B cell (primary cell): Measurements from ENCODE around the gene ESRRB. TPM values are rescaled to one million over a fixed set of nuclear protein-coding genes. Genes with fewer than 3 reads are reported as not detected.

Experiments used
- ATAC-seq: fragments of 200-7000 bp; cut with Tn5 transposase; one replicate; pipeline ENCODE4 v1.10.0; 2021; ENCODE audit warnings: low read depth, mild to moderate bottlenecking, moderate number of reproducible peaks, moderate library complexity
- CTCF ChIA-PET: fragments of 350-600 bp; sonication (Branson Sonifier 250); formaldehyde crosslinking; loops from one replicate; lab custom pipeline; 2021; ENCODE audit warnings: antibody characterized with exemption, inconsistent platforms; lab: Charles Lee
- POLR2A ChIA-PET: fragments of 350-600 bp; sonication (Branson Sonifier 250); formaldehyde crosslinking; loops from one replicate; lab custom pipeline; 2021; ENCODE audit warnings: antibody characterized with exemption; lab: Charles Lee
- DNase-seq: peaks from one replicate; pipeline ENCODE4 v3.0.0; 2013
- H2AFZ ChIP-seq: 2 replicates; pipeline ENCODE4 v1.6.1; 2012; ENCODE audit warnings: mild to moderate bottlenecking, low read depth, low read length; ENCODE audit not compliant: insufficient read depth, poor library complexity, severe bottlenecking
- H3K27ac ChIP-seq, 2 donors: 1 replicate in 1 of 2; 2 replicates in 1 of 2; pipeline ENCODE4 v1.5.1; 2012 to 2013; ENCODE audit warnings: low read length in 2 of 2, mild to moderate bottlenecking in 2 of 2, moderate library complexity in 1 of 2
- H3K27me3 ChIP-seq, 4 experiments: fragments of 200-600 bp in 1 of 4; sonication (generic) in 1 of 4; replicated peaks in 1 of 4; 1 replicate in 2 of 4; 2 replicates in 2 of 4; pipeline versions ENCODE4 v1.6.1 to v1.7.0; 2013 to 2016; ENCODE audit warnings: low read length in 3 of 4, mild to moderate bottlenecking in 2 of 4, mixed read lengths in 1 of 4, moderate library complexity in 1 of 4; ENCODE audit not compliant: insufficient read depth in 4 of 4, control insufficient read depth in 3 of 4; ENCODE audit errors: control extremely low read depth in 1 of 4
- H3K36me3 ChIP-seq, 2 experiments: replicated peaks in 1 of 2; 1 replicate in 1 of 2; 2 replicates in 1 of 2; pipeline versions ENCODE4 v1.6.1 to v1.7.1; 2013; ENCODE audit warnings: low read length in 1 of 2; ENCODE audit not compliant: insufficient read depth in 2 of 2, control insufficient read depth in 1 of 2; ENCODE audit errors: control extremely low read depth in 1 of 2, extremely low read depth in 1 of 2
- H3K4me1 ChIP-seq, 2 donors: fragments of 200-600 bp in 1 of 2; sonication (generic) in 1 of 2; 1 replicate in 1 of 2; 2 replicates in 1 of 2; pipeline versions ENCODE4 v1.5.1 to v1.6.1; 2013 to 2017; ENCODE audit warnings: low read length in 2 of 2; ENCODE audit not compliant: control insufficient read depth in 2 of 2, insufficient read depth in 2 of 2
- H3K4me2 ChIP-seq: replicated peaks from 2 replicates; pipeline ENCODE3; 2012; ENCODE audit warnings: mild to moderate bottlenecking, low read depth, low read length; ENCODE audit not compliant: poor library complexity, severe bottlenecking
- H3K4me3 ChIP-seq, 5 experiments: fragments of 200-600 bp in 1 of 5; sonication (generic) in 1 of 5; 1 replicate in 3 of 5; 2 replicates in 2 of 5; pipeline versions ENCODE4 v1.5.1 to v1.7.0; 2011 to 2016; ENCODE audit warnings: low read length in 4 of 5, mild to moderate bottlenecking in 4 of 5, low read depth in 2 of 5, control low read depth in 1 of 5, moderate library complexity in 1 of 5; ENCODE audit not compliant: insufficient read depth in 1 of 5; ENCODE audit errors: control extremely low read depth in 1 of 5, extremely low read depth in 1 of 5
- H3K79me2 ChIP-seq: fragments of 200-600 bp; sonication (generic); one replicate; pipeline ENCODE4 v1.6.0; 2016; ENCODE audit warnings: low read length; ENCODE audit not compliant: control insufficient read depth, insufficient read depth
- H3K9ac ChIP-seq: fragments of 200-600 bp; sonication (generic); 2 replicates; pipeline ENCODE4 v1.6.1; 2017; ENCODE audit warnings: mild to moderate bottlenecking, low read length, moderate library complexity
- H3K9me3 ChIP-seq, 3 donors: one replicate each; pipeline versions ENCODE4 v1.6.1 to v1.7.1; 2013; ENCODE audit warnings: low read length in 2 of 3; ENCODE audit not compliant: control insufficient read depth in 2 of 3, insufficient read depth in 1 of 3; ENCODE audit errors: control extremely low read depth in 1 of 3
- H4K20me1 ChIP-seq: 2 replicates; pipeline ENCODE4 v1.6.0; 2012; ENCODE audit warnings: mild to moderate bottlenecking, low read length; ENCODE audit not compliant: insufficient read depth, control insufficient read depth, poor library complexity, severe bottlenecking
- H3K27ac Mint-ChIP-seq: one replicate; pipeline ENCODE4 v1.8.0; 2021; ENCODE audit warnings: mixed read lengths
- H3K27me3 Mint-ChIP-seq: one replicate; pipeline ENCODE4 v1.8.0; 2021; ENCODE audit warnings: mixed read lengths
- H3K4me1 Mint-ChIP-seq: one replicate; pipeline ENCODE4 v1.8.0; 2021; ENCODE audit warnings: mixed read lengths
- H3K4me3 Mint-ChIP-seq: one replicate; pipeline ENCODE4 v1.8.0; 2021; ENCODE audit warnings: mixed read lengths
- H3K9me3 Mint-ChIP-seq: one replicate; pipeline ENCODE4 v1.8.0; 2022; ENCODE audit warnings: mixed read lengths; ENCODE audit not compliant: insufficient read depth
- EZH2 ChIP-seq: IDR thresholded peaks from 2 replicates; pipeline ENCODE4 v1.6.1; 2012; ENCODE audit warnings: borderline replicate concordance, low read depth, mild to moderate bottlenecking, moderate library complexity, low read length; ENCODE audit not compliant: insufficient read depth, poor library complexity, severe bottlenecking
- WGBS: methylation state at CpG from one replicate; pipeline ENCODE4 v1.1.5; 2013; ENCODE audit warnings: missing lambda C conversion rate; ENCODE audit not compliant: insufficient coverage; 5-methylcytosine and 5-hydroxymethylcytosine counted together
- intact Hi-C: fragments of 100-400 bp; cut with micrococcal nuclease; formaldehyde crosslinking; loops from one replicate; pipeline ENCODE4 v1.10.0; 2022
- polyA plus RNA-seq: library from polyadenylated mRNA; depleted of rRNA; stranded (reverse); fragments of >200 nt; gene quantifications from 2 replicates; pipeline ENCODE4 v1.2.3, GENCODE V29; 2012
- total RNA-seq, 2 donors: library from RNA; stranded (reverse); fragments of 120-200 nt in 1 of 2; gene quantifications; 1 replicate in 1 of 2; 2 replicates in 1 of 2; pipeline versions ENCODE4 v1.2.3 to v1.2.4, GENCODE V29; 2013 to 2022
- TF ChIP-seq, protein P1 (sequence below): fragments of 200-600 bp; IDR thresholded peaks from one replicate; pipeline ENCODE4 v1.8.0; 2022; ENCODE audit warnings: antibody characterized with exemption, mild to moderate bottlenecking

Gene ESRRB
- total and polyA plus RNA-seq, 2 donors (not counting 1 experiment from before 2014, with no cell fraction given), result 0.13 TPM; not detected in 1

DNA sequence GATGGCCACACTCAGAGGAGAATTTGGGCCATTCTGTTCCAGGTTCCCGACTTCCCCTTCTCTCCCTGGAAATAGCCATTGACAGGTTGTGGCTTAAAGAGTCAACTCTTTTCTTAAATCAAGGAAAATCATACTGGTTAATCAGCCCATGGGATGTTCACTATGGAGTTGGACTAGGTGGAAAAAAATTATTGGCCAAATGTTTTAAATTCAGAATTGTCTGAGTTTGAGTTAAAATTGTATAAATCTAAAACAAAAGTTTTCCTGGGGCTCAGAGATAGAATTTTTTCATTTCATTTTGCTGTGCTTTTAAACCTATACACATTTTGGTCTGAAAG lies 6.5 kb downstream of the ESRRB start:
- no peak overlapping the region for H3K27ac Mint-ChIP-seq
- H3K4me2 ChIP-seq, result no peak overlapping the region
- POLR2A ChIA-PET, result no interaction called here
- DNase-seq (no peak), ATAC-seq (no peak)
- H3K27ac ChIP-seq, result no peak overlapping the region
- no peaks in the 10 kb centered on the region for H3K79me2 ChIP-seq
- CTCF ChIA-PET, result no interaction called here
- WGBS, result no CpG with 5 or more reads among the region's 1 CpG
- no peaks in the 10 kb centered on the region for H3K4me1 ChIP-seq
- H3K4me3 ChIP-seq, result no peak overlapping the region
- intact Hi-C loops, result no loop called here
- no peak overlapping the region for H3K4me3 Mint-ChIP-seq
- peaks cover 68% of the 10 kb centered on the region for H3K27me3 Mint-ChIP-seq
- no peak overlapping the region for H3K9ac ChIP-seq
- H3K9me3 ChIP-seq, result no peaks in the 10 kb centered on the region
- H2AFZ ChIP-seq, result no peak overlapping the region
- TF ChIP-seq, protein P1, sequence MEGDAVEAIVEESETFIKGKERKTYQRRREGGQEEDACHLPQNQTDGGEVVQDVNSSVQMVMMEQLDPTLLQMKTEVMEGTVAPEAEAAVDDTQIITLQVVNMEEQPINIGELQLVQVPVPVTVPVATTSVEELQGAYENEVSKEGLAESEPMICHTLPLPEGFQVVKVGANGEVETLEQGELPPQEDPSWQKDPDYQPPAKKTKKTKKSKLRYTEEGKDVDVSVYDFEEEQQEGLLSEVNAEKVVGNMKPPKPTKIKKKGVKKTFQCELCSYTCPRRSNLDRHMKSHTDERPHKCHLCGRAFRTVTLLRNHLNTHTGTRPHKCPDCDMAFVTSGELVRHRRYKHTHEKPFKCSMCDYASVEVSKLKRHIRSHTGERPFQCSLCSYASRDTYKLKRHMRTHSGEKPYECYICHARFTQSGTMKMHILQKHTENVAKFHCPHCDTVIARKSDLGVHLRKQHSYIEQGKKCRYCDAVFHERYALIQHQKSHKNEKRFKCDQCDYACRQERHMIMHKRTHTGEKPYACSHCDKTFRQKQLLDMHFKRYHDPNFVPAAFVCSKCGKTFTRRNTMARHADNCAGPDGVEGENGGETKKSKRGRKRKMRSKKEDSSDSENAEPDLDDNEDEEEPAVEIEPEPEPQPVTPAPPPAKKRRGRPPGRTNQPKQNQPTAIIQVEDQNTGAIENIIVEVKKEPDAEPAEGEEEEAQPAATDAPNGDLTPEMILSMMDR, result no peak
- no peak for TF ChIP-seq EZH2
- H3K9me3 Mint-ChIP-seq, result no peaks in the 10 kb centered on the region
- no peaks in the 10 kb centered on the region for H3K36me3 ChIP-seq
- no peaks in the 10 kb centered on the region for H4K20me1 ChIP-seq
- peaks cover 1% of the 10 kb centered on the region for H3K4me1 Mint-ChIP-seq
- peaks cover 0 to 48% (median 18%) of the 10 kb centered on the region in 4 experiments for H3K27me3 ChIP-seq

DNA sequence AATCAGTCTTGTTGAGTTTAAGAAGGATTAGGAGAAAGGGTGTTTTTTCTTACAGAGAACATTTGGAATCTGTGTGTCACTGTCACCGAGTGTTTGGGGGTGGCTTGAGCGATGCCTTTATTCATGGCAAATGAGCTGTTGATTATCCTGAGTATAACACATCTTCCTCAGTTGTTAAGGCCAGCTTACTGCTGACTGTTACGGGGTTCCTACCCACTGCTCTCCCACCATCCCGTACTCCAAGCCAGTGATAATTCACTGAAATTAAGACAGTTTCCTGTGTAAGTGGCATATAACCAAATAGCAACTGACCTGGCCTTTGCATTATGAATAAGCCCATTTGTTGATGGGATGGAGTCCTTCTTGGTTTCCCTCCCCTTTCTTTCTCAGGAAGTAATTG lies 9.5 kb downstream of the ESRRB start:
- Mint-ChIP-seq H3K27me3 (peaks cover 59% of the 10 kb centered on the region), H3K4me1 (no peaks in the 10 kb centered on the region), H3K9me3 (no peaks in the 10 kb centered on the region), H3K27ac (no peak overlapping the region), H3K4me3 (no peak overlapping the region)
- no peaks in the 10 kb centered on the region for H3K36me3 ChIP-seq
- POLR2A ChIA-PET, result no interaction called here
- CTCF ChIA-PET, result interaction anchor here (1.6 kb wide), 1 partner anchor 676 kb away, joined by 3 read pairs; no protein-coding TSS in a partner anchor
- no CpG with 5 or more reads among the region's 4 CpGs for WGBS
- no peaks in the 10 kb centered on the region for H3K9me3 ChIP-seq
- H3K4me1 ChIP-seq, result no peaks in the 10 kb centered on the region
- no peak overlapping the region for H3K9ac ChIP-seq
- no peak overlapping the region for H2AFZ ChIP-seq
- H3K4me3 ChIP-seq, result no peak overlapping the region
- no peak for TF ChIP-seq EZH2
- TF ChIP-seq, protein P1, result no peak
- intact Hi-C loops, result no loop called here
- H3K27me3 ChIP-seq, result peaks cover 0 to 35% (median 11%) of the 10 kb centered on the region in 4 experiments
- H4K20me1 ChIP-seq, result no peaks in the 10 kb centered on the region
- no peak overlapping the region for H3K4me2 ChIP-seq
- H3K27ac ChIP-seq, result no peak overlapping the region
- no peak for ATAC-seq
- no peak for DNase-seq
- no peaks in the 10 kb centered on the region for H3K79me2 ChIP-seq
